Keratinocyte (primary cell): ENCODE results near the gene PPP1R3C. TPM values are rescaled to one million over a fixed set of nuclear protein-coding genes. Genes with fewer than 3 reads are reported as not detected.
A peak's percentile ranks its signal among the peaks of the same experiment; 100 is the strongest.

Source experiments
- DNase-seq: peaks from one replicate; pipeline ENCODE4 v3.0.0-alpha.2; 2011; ENCODE audit warnings: low read depth, missing footprints, low spot score
- FAIRE-seq: peaks from 2 replicates; lab custom pipeline; 2011; peaks lifted over from hg19 to GRCh38; lab: Jason Lieb, UNC
- H2AFZ ChIP-seq: 2 replicates; pipeline ENCODE4 v1.6.0; 2012; ENCODE audit warnings: low read length, control low read depth, inconsistent platforms; ENCODE audit not compliant: control insufficient read depth
- H3K27ac ChIP-seq: 2 replicates; pipeline ENCODE4 v1.5.1; 2011; ENCODE audit warnings: low read length; ENCODE audit not compliant: control insufficient read depth, insufficient read depth
- H3K27me3 ChIP-seq: 3 replicates; pipeline ENCODE4 v1.6.0; 2011; ENCODE audit warnings: low read length; ENCODE audit not compliant: control insufficient read depth, insufficient read depth; ENCODE audit errors: extremely low read depth
- H3K36me3 ChIP-seq, 2 experiments: 2 replicates in 1 of 2; 3 replicates in 1 of 2; pipeline ENCODE4 v1.5.1; 2011; ENCODE audit warnings: low read length in 2 of 2, mild to moderate bottlenecking in 1 of 2; ENCODE audit not compliant: control insufficient read depth in 2 of 2, insufficient read depth in 2 of 2; ENCODE audit errors: extremely low read depth in 1 of 2
- H3K4me1 ChIP-seq: 3 replicates; pipeline ENCODE4 v1.5.1; 2011; ENCODE audit warnings: low read length; ENCODE audit not compliant: control insufficient read depth, insufficient read depth; ENCODE audit errors: extremely low read depth
- H3K4me2 ChIP-seq: 3 replicates; pipeline ENCODE4 v1.6.0; 2011; ENCODE audit warnings: low read depth, low read length; ENCODE audit not compliant: control insufficient read depth, insufficient read depth; ENCODE audit errors: extremely low read depth
- H3K4me3 ChIP-seq, 3 experiments: fragments of 200-600 bp in 1 of 3; sonication (generic) in 1 of 3; 2 replicates in 2 of 3; 3 replicates in 1 of 3; pipeline ENCODE4 v1.5.1; 2011 to 2016; ENCODE audit warnings: low read length in 3 of 3, mild to moderate bottlenecking in 3 of 3, control low read depth in 2 of 3, inconsistent platforms in 1 of 3, low read depth in 1 of 3, mixed read lengths in 1 of 3, mixed run types in 1 of 3, moderate library complexity in 1 of 3; ENCODE audit not compliant: control insufficient read depth in 2 of 3, insufficient read depth in 2 of 3; ENCODE audit errors: extremely low read depth in 1 of 3
- H3K79me2 ChIP-seq: 2 replicates; pipeline ENCODE4 v1.6.0; 2012; ENCODE audit warnings: low read length; ENCODE audit not compliant: control insufficient read depth, insufficient read depth
- H3K9ac ChIP-seq: 3 replicates; pipeline ENCODE4 v1.6.0; 2011; ENCODE audit warnings: low read length; ENCODE audit not compliant: control insufficient read depth, insufficient read depth; ENCODE audit errors: extremely low read depth
- H3K9me1 ChIP-seq: 3 replicates; pipeline ENCODE4 v1.6.0; 2011; ENCODE audit warnings: low read length; ENCODE audit not compliant: control insufficient read depth, insufficient read depth; ENCODE audit errors: extremely low read depth
- H3K9me3 ChIP-seq: 2 replicates; pipeline ENCODE4 v1.5.1; 2012; ENCODE audit warnings: low read depth, low read length; ENCODE audit not compliant: control insufficient read depth
- H4K20me1 ChIP-seq: 3 replicates; pipeline ENCODE4 v1.6.0; 2011; ENCODE audit warnings: low read length; ENCODE audit not compliant: control insufficient read depth, insufficient read depth; ENCODE audit errors: extremely low read depth
- CTCF ChIP-seq, 3 experiments: IDR thresholded peaks in 1 of 3; conservative IDR thresholded peaks in 1 of 3; optimal IDR thresholded peaks in 1 of 3; 2 replicates in 2 of 3; 3 replicates in 1 of 3; pipeline versions ENCODE3 to v1.5.1; 2011; ENCODE audit warnings: low read length in 3 of 3, mild to moderate bottlenecking in 3 of 3, moderate library complexity in 2 of 3, control low read depth in 1 of 3, inconsistent platforms in 1 of 3; ENCODE audit not compliant: insufficient read depth in 2 of 3; ENCODE audit errors: extremely low read depth in 1 of 3
- EZH2 ChIP-seq: IDR thresholded peaks from one replicate; pipeline ENCODE4 v1.6.1; 2012; ENCODE audit warnings: inconsistent platforms, mild to moderate bottlenecking, low read length, moderate library complexity
- dilution Hi-C: fragments of 300-500 bp; cut with MboI; formaldehyde crosslinking; loops from one replicate; pipeline ENCODE4 v1.7.0; 2020; ENCODE audit warnings: low sequenced_read_pairs; ENCODE audit not compliant: extremely low pct_ligation_motif_present
- polyA plus RNA-seq, 5 experiments: library from polyadenylated mRNA; depleted of rRNA in 3 of 5; stranded (reverse) in 3 of 5; stranded (forward) in 1 of 5; unstranded in 1 of 5; fragments of >200 nt; gene quantifications; 1 replicate in 1 of 5; 2 replicates in 3 of 5; 3 replicates in 1 of 5; pipeline versions ENCODE4 v1.2.1 to v1.2.3, GENCODE V29; 2011 to 2012; ENCODE audit warnings: missing spikeins in 2 of 5, low read depth in 1 of 5, low replicate concordance in 1 of 5

PPP1R3C gene
- polyA plus RNA-seq, 1 donor (not counting 4 experiments of a cell fraction or from before 2014, with no cell fraction given), result 7.3 TPM

DNA sequence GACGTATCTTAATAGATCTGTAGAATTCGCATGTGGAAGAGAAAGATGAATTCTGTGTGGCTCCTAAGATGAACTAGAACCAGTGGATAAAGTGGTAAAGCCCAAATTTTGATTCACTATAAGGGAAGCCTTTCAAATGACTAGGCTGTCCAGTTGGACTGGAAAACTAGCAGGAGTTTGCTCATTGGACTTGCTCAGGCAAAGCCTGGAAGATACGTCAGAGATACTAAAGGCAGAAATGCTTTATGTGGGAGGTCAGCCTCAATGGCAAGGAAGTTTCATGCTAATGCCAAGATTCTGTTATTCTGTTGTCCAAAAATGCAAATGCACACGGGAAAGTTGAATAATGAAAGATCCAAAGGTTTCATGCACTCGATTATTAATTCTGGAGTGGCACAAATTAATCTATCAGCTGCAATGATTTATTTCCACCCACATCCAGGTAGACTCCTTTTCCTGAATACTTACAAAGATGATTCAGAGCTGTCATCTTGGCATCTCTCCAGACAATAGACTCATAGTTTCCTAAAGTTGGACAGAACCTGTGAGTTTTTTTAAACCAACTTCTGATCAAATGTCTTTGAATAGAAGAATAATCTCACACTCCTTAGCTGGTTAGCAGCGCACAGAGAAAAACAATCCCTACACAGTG, 20.5 kb upstream of the PPP1R3C start:
- Histone ChIP-seq H3K9me3 (no peaks in the 10 kb centered on the region), H3K4me3 (peak overlapping the region in 2 of 3 experiments; percentile 40 to 48), H3K9ac (peak overlapping the region; percentile 48), H3K4me1 (peaks cover 39% of the 10 kb centered on the region), H3K27ac (peak overlapping the region; percentile 90), H2AFZ (peak overlapping the region; percentile 34), H4K20me1 (no peaks in the 10 kb centered on the region), H3K9me1 (no peaks in the 10 kb centered on the region), H3K79me2 (no peaks in the 10 kb centered on the region), H3K27me3 (no peaks in the 10 kb centered on the region), H3K4me2 (peak overlapping the region; percentile 75), H3K36me3 (no peaks in the 10 kb centered on the region)
- DNase-seq (peak; percentile 92), FAIRE-seq (peak; percentile 96)
- dilution Hi-C loops, result no loop called here
- TF ChIP-seq EZH2 (no peak), CTCF (optimal IDR thresholded peaks at IDR 0.05 in 1 of 3, IDR thresholded peaks at IDR 0.05 in 1 of 3, conservative IDR thresholded peaks at IDR 0.05 in 1 of 3; ENCODE audit: extremely low read depth in 1 of 3, insufficient read depth in 2 of 3, low read length in 3 of 3) (no peak)

GRCh38 chr10:91652364-91652763, 19.5 kb upstream of the PPP1R3C start:
- Histone ChIP-seq H3K9me1 (no peaks in the 10 kb centered on the region), H4K20me1 (no peaks in the 10 kb centered on the region), H3K4me1 (peaks cover 39% of the 10 kb centered on the region), H3K9me3 (no peaks in the 10 kb centered on the region), H3K27me3 (no peaks in the 10 kb centered on the region), H3K9ac (peak overlapping the region; percentile 48), H3K79me2 (no peaks in the 10 kb centered on the region), H3K36me3 (no peaks in the 10 kb centered on the region), H2AFZ (no peak overlapping the region), H3K4me2 (peak overlapping the region; percentile 75), H3K4me3 (peak overlapping the region in 2 of 3 experiments; percentile 40 to 48), H3K27ac (peak overlapping the region; percentile 90)
- DNase-seq (peak; percentile 100), FAIRE-seq (peak; percentile 96)
- no peak for TF ChIP-seq CTCF (optimal IDR thresholded peaks at IDR 0.05 in 1 of 3, IDR thresholded peaks at IDR 0.05 in 1 of 3, conservative IDR thresholded peaks at IDR 0.05 in 1 of 3; ENCODE audit: extremely low read depth in 1 of 3, insufficient read depth in 2 of 3, low read length in 3 of 3)
- TF ChIP-seq EZH2, result no peak
- dilution Hi-C loops, result no loop called here
